Right atrium auricular region (tissue), 2 donors: Measurements from ENCODE around the gene GDPGP1. TPM values are rescaled to one million over a fixed set of nuclear protein-coding genes. Genes with fewer than 3 reads are reported as not detected.

Experiments
- DNase-seq: peaks from one replicate; pipeline ENCODE4 v3.0.0-alpha.2; 2019; ENCODE audit warnings: low spot score
- H3K27ac ChIP-seq, 2 donors: fragments of 200-600 bp; sonication (generic); 1 replicate in 1 of 2; 2 replicates in 1 of 2; pipeline ENCODE4 v1.5.1; 2016 to 2019
- H3K27me3 ChIP-seq, 2 donors: fragments of 200-600 bp; sonication (generic); one replicate each; pipeline versions ENCODE4 v1.5.1 to v1.6.0; 2017 to 2019
- H3K36me3 ChIP-seq: fragments of 200-600 bp; sonication (generic); one replicate; pipeline ENCODE4 v1.5.1; 2016
- H3K4me1 ChIP-seq, 2 donors: fragments of 200-600 bp; sonication (generic); one replicate each; pipeline versions ENCODE4 v1.5.1 to v1.6.0; 2017 to 2019
- H3K4me3 ChIP-seq, 2 donors: fragments of 200-600 bp; sonication (generic); 1 replicate in 1 of 2; 2 replicates in 1 of 2; pipeline ENCODE4 v1.5.1; 2017 to 2019; ENCODE audit warnings: mild to moderate bottlenecking in 1 of 2, moderate library complexity in 1 of 2
- H3K9me3 ChIP-seq, 2 donors: fragments of 200-600 bp; sonication (generic); one replicate each; pipeline ENCODE4 v1.5.1; 2019
- CTCF ChIP-seq, 2 donors: fragments of 200-600 bp; sonication (generic); IDR thresholded peaks; one replicate each; pipeline ENCODE4 v1.5.1; 2019; ENCODE audit warnings: antibody characterized with exemption in 2 of 2
- total RNA-seq, 2 donors: library from RNA; depleted of rRNA; stranded (reverse); fragments of >200 nt; gene quantifications; one replicate each; pipeline ENCODE4 v1.1.0, GENCODE V29; 2016

Gene GDPGP1
- total RNA-seq, 2 donors from 2014 or later = 8.6 to 16.1 TPM

GRCh38 chr15:90295270-90295648, 61.2 kb downstream of the GDPGP1 start:
- no peak overlapping the region for H3K4me3 ChIP-seq
- TF ChIP-seq CTCF (IDR thresholded peaks at IDR 0.05) = no peak
- peak; percentile 57 for DNase-seq

More at GRCh38 chr15:90295270-90295648, 61.2 kb downstream of the GDPGP1 start:
- Histone ChIP-seq H3K4me1 (peaks cover 0 to 12% of the 10 kb centered on the region in 2 donors), H3K9me3 (no peaks in the 10 kb centered on the region), H3K27me3 (no peaks in the 10 kb centered on the region), H3K27ac (no peak overlapping the region), H3K36me3 (no peaks in the 10 kb centered on the region)

Other genes with a start within 250 kb of the GDPGP1 start
- 1 to 10 TPM; 3.4 to 5.2 TPM for gene ZNF710, start 232.9 kb upstream of the GDPGP1 start, total RNA-seq
- 100 to 1,000 TPM; 119 to 249 TPM for gene IDH2, start 131.7 kb upstream of the GDPGP1 start, total RNA-seq
- gene SEMA4B, start 32.9 kb upstream of the GDPGP1 start, total RNA-seq = 10 to 100 TPM; 22.1 to 31.6 TPM
- 10 to 100 TPM; 24.9 to 31.1 TPM for gene CIB1, start 268 bp upstream of the GDPGP1 start, total RNA-seq
- gene TTLL13, start 15.3 kb downstream of the GDPGP1 start, total RNA-seq = not detected
- 100 to 1,000 TPM; 107 to 110 TPM for gene NGRN, start 31.5 kb downstream of the GDPGP1 start, total RNA-seq
- gene ZNF774, start 118.1 kb downstream of the GDPGP1 start, total RNA-seq = 1 to 10 TPM; 3.7 to 4.3 TPM
- gene IQGAP1, start 154.0 kb downstream of the GDPGP1 start, total RNA-seq = 10 to 100 TPM; 56.5 to 96.3 TPM